ENCODE data around the gene CAVIN3.

Gene CAVIN3, protein sequence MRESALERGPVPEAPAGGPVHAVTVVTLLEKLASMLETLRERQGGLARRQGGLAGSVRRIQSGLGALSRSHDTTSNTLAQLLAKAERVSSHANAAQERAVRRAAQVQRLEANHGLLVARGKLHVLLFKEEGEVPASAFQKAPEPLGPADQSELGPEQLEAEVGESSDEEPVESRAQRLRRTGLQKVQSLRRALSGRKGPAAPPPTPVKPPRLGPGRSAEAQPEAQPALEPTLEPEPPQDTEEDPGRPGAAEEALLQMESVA

DNA sequence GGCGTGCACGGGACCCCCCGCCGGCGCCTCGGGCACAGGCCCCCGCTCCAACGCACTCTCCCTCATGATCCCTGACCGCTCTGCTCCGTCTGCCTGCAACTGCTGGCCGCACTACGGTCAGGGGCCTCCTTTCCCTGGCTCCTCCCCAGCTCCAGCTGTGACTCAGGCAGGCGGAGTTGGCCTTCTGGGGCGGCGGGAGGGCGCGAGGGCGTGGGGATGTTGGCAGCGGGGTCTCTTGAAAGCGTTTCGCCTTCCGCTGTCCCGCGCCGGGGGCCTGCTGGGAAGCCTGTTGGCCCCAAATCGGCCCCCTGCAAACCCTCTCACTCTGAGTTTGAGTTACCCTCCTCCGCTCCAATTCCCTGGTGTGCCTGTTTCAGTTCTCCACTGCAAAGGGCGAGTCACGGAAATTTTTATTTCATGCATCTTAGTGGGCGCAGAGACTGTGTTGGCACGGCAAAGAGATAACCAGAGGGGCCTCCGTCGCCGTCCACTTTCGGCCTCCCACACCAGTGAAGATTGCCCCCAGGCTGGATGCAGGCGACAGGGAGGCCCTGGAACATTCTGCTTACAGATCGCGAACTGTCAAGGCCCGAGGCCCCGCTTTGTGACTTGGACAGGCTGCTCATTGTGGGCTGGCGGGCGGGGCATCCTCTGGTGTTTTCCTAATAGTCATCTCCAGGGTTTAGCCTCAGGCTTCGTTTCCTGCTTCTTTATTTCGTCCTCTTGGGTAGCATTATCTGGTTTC is at the start of gene CAVIN3:
Gene CAVIN3, minus strand, starts transcription at position 91 of the 745 bp plus-strand sequence. Its CDS starts 25 bp downstream, at position 66.
- peak; percentile 81 for ATAC-seq
- H3K27me3 Mint-ChIP-seq, result peaks cover 69% of the 10 kb centered on the region
- H3K9me3 Mint-ChIP-seq, result no peaks in the 10 kb centered on the region
- H3K27ac Mint-ChIP-seq, result peak within 1 kb of the TSS; percentile 87
- peaks cover 23% of the 10 kb centered on the region for H3K4me1 Mint-ChIP-seq
- peak within 1 kb of the TSS; percentile 81 for H3K4me3 Mint-ChIP-seq
- no peaks in the 10 kb centered on the region for H3K36me3 Mint-ChIP-seq

DNA sequence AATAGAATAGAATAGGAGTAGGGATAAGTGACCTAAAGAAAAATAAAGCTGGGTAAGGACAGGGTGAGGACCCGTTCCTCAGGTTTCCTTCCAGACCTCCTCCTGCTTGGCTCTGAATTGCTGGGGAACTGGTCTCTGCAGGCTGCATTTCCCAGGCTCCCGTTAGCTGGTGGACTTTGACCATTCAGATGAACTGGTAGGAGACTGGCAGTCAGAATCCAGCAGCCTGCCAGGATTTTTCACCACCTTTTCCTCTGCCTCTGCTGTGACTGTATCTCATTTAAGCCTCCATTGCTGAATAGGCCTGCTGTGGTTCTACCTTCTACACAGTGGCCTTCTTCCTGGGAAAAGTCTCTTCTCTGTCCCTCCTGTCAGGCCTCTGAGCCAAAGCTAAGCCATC is 45.4 kb upstream of the CAVIN3 start:
- Mint-ChIP-seq H3K27ac (no peak overlapping the region), H3K36me3 (no peaks in the 10 kb centered on the region)
- no peak for ATAC-seq

GRCh38 chr11:6362873-6363678 is 42.8 kb upstream of the CAVIN3 start:
- ATAC-seq, result peak; percentile 83
- Mint-ChIP-seq H3K9me3 (no peaks in the 10 kb centered on the region), H3K27me3 (no peaks in the 10 kb centered on the region), H3K4me1 (no peaks in the 10 kb centered on the region), H3K36me3 (no peaks in the 10 kb centered on the region), H3K4me3 (no peak overlapping the region), H3K27ac (no peak overlapping the region)

More for the DNA sequence above, 45.4 kb upstream of the CAVIN3 start:
- no peak overlapping the region for H3K4me3 Mint-ChIP-seq
- no peaks in the 10 kb centered on the region for H3K27me3 Mint-ChIP-seq
- no peaks in the 10 kb centered on the region for H3K4me1 Mint-ChIP-seq
- H3K9me3 Mint-ChIP-seq, result no peaks in the 10 kb centered on the region

DNA sequence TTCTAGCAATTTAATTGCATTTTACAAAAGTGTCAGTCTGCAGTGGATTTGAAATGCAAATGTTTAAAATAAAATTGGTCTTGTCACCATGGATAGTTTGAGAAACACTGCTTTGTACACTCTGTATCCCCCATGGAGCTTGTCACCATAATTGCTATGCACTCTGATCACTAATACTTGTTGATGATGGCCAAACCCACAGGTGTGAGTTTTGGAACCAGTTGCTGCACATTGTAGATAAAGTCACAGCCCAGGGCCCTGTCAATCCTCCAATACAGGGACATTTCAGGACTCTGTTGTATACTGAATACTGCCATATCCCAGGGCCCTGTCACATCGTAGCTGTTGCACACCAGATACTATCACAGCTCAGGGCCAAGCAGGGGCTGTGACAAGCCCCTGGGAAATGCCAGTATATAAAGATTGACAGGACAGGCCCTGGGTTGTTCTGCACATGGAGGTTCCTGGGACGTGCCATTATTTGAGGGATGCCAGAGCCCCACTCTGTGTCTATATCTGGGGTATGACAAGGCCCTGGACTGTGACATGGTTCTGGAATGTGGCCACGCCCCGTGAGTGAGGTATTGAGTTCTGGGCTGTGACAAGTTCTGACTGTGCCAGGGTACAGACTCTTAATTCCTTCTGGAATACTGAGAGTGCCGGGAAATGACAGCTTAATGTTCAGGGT is 42.0 kb upstream of the CAVIN3 start:
- Mint-ChIP-seq H3K9me3 (no peaks in the 10 kb centered on the region), H3K4me3 (no peak overlapping the region), H3K4me1 (peaks cover 1% of the 10 kb centered on the region), H3K27me3 (no peaks in the 10 kb centered on the region), H3K36me3 (no peaks in the 10 kb centered on the region), H3K27ac (no peak overlapping the region)
- ATAC-seq, result no peak

- Mint-ChIP-seq H3K4me1 (peaks cover 6% of the 10 kb centered on the region), H3K27me3 (no peaks in the 10 kb centered on the region), H3K27ac (no peak overlapping the region), H3K4me3 (no peak overlapping the region), H3K9me3 (no peaks in the 10 kb centered on the region), H3K36me3 (no peaks in the 10 kb centered on the region)
- no peak for ATAC-seq
Observed at GRCh38 chr11:6360183-6360582, 39.9 kb upstream of the CAVIN3 start.

GRCh38 chr11:6357222-6357621 is 36.9 kb upstream of the CAVIN3 start:
- Mint-ChIP-seq H3K27me3 (no peaks in the 10 kb centered on the region), H3K27ac (no peak overlapping the region), H3K4me3 (no peak overlapping the region), H3K9me3 (no peaks in the 10 kb centered on the region), H3K4me1 (peaks cover 6% of the 10 kb centered on the region), H3K36me3 (no peaks in the 10 kb centered on the region)
- peak; percentile 66 for ATAC-seq

- no peaks in the 10 kb centered on the region for H3K9me3 Mint-ChIP-seq
- no peaks in the 10 kb centered on the region for H3K36me3 Mint-ChIP-seq
- ATAC-seq, result no peak
- no peak overlapping the region for H3K4me3 Mint-ChIP-seq
- H3K27ac Mint-ChIP-seq, result no peak overlapping the region
- no peaks in the 10 kb centered on the region for H3K27me3 Mint-ChIP-seq
- H3K4me1 Mint-ChIP-seq, result peaks cover 6% of the 10 kb centered on the region
Observed at GRCh38 chr11:6356503-6357055, 36.3 kb upstream of the CAVIN3 start.

DNA sequence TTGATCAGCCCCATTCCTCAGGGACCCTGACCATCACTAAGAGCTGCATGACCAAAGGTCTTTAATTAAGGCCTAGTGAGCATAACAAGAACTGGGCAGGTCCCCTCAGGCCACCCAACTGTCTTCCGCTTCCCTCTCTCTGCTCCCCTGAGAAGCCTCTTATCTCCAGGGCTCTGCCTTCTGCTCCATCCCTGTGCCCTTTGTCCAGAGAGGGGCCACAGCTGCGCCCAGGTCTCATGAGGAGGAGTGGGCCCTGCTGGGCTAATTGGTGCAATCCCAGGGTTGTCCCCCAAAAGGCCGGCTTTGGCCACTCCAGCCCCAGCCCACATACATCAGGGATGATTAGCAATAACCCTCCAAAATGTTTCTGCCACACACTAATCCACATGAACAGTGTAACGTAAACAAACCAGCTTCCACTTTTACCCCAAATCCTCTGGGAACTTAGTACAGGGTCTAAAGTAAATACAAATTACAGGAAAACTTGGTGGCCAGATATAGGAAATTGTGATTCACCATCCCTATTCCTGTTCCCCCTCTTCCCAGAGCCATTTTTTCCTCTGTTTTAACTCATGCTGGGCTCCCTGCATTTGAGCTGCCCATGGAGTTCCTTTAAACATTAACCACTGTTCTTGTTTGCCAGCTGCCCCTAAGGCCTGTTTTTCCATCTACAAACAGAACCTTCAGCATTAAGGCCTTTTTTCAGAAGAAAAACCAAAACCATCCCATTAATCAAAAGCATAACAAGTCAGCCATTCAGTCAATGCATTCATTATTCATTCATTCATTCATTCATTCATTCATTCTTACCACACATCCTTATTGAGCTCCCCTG is 34.6 kb upstream of the CAVIN3 start:
- H3K9me3 Mint-ChIP-seq, result no peaks in the 10 kb centered on the region
- no peaks in the 10 kb centered on the region for H3K27me3 Mint-ChIP-seq
- ATAC-seq, result no peak
- no peak overlapping the region for H3K27ac Mint-ChIP-seq
- peaks cover 6% of the 10 kb centered on the region for H3K4me1 Mint-ChIP-seq
- no peaks in the 10 kb centered on the region for H3K36me3 Mint-ChIP-seq
- H3K4me3 Mint-ChIP-seq, result no peak overlapping the region

- peaks cover 6% of the 10 kb centered on the region for H3K4me1 Mint-ChIP-seq
- peak; percentile 62 for ATAC-seq
- H3K27ac Mint-ChIP-seq, result no peak overlapping the region
- H3K36me3 Mint-ChIP-seq, result no peaks in the 10 kb centered on the region
- no peaks in the 10 kb centered on the region for H3K9me3 Mint-ChIP-seq
- H3K4me3 Mint-ChIP-seq, result no peak overlapping the region
- no peaks in the 10 kb centered on the region for H3K27me3 Mint-ChIP-seq
Observed at GRCh38 chr11:6353367-6353987, 33.2 kb upstream of the CAVIN3 start.

DNA sequence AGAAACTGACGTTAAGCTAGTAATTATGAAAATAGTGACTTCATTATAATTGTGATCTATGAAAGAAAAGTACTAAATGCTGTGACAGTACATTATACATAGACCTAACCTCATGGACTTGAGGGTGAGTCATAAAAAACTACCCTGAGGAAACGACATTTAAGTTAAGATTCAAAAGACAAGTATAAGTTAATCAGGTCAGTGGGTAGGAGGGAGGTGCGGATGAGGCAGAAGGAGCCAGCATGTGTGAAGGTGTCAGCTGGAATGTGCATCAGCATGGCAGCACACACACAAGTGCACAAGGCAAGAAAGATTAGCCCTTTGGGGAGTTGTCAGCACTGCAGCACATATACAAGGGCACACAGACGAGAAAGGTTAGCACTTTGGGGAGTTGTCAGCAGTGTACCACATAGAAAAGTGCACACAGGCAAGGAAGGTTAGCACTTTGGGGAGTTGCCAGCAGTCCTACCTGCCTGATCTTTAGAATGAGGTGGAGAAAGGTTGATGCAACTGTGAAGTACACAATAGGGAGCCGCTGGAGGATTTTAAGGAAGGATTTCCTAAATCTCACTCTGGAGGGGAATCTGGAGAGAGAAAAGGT is 31.6 kb upstream of the CAVIN3 start:
- Mint-ChIP-seq H3K36me3 (no peaks in the 10 kb centered on the region), H3K4me3 (no peak overlapping the region), H3K27ac (no peak overlapping the region), H3K9me3 (no peaks in the 10 kb centered on the region), H3K4me1 (peaks cover under 1% of the 10 kb centered on the region), H3K27me3 (no peaks in the 10 kb centered on the region)
- no peak for ATAC-seq

DNA sequence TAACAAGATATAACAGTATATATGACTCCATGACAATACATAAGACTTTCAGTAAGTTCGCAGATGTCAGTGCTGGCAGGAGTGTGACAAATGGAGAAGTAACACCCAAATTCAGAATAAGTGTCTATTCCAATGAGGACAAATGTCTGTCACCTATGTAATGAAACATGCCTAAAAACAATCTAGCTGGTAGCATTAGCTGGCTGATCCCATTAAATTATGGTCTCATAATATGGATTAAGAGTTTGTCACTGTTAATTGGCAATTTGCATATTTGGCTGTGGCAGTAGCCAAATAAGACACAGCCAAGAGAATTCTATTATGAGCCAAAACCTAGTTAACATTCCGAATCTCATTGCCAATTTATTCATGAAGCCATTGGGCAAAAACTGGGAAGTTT is 30.2 kb upstream of the CAVIN3 start:
- Mint-ChIP-seq H3K36me3 (no peaks in the 10 kb centered on the region), H3K4me3 (no peak overlapping the region), H3K27me3 (no peaks in the 10 kb centered on the region), H3K9me3 (no peaks in the 10 kb centered on the region), H3K4me1 (no peaks in the 10 kb centered on the region), H3K27ac (no peak overlapping the region)
- ATAC-seq, result no peak

DNA sequence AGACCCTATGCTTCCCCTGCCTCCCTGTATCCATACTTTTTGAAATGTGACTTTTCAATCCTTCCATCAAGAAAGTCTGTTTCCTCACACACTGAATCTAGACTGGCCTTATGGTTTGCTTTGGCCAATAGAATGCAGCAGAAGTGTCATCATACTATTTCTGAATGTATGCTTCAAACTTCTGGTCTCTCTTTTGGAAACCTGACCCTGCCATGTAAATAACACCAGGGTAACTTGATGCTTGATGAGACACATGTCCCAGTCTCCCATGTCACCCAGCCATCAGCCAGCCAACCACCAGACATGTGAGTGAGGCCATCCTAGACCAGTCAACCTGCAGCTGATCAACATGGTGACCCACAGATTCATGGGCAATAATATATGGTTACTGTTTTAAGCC is 29.7 kb upstream of the CAVIN3 start:
- Mint-ChIP-seq H3K9me3 (no peaks in the 10 kb centered on the region), H3K27me3 (no peaks in the 10 kb centered on the region), H3K4me1 (no peaks in the 10 kb centered on the region), H3K4me3 (no peak overlapping the region), H3K36me3 (no peaks in the 10 kb centered on the region), H3K27ac (no peak overlapping the region)
- no peak for ATAC-seq

GRCh38 chr11:6345366-6345765 is 25.1 kb upstream of the CAVIN3 start:
- Mint-ChIP-seq H3K27me3 (peaks cover 13% of the 10 kb centered on the region), H3K4me1 (no peaks in the 10 kb centered on the region), H3K4me3 (no peak overlapping the region), H3K27ac (no peak overlapping the region), H3K9me3 (no peaks in the 10 kb centered on the region), H3K36me3 (no peaks in the 10 kb centered on the region)
- ATAC-seq, result no peak

Measured in stimulated activated memory B cell treated with anti-CD40 and anti-IgM and Interleukin-4, amounts not matched to agents 10 μg/mL and 1 μg/mL and 100 μg/mL, for 72 hours (primary cell).